Hepatocyte (in vitro differentiated cells): ENCODE measurements around the gene SENP1. TPM values are rescaled to one million over a fixed set of nuclear protein-coding genes. Genes with fewer than 3 reads are reported as not detected.
A peak's percentile ranks its signal among the peaks of the same experiment; 100 is the strongest.

Source experiments
- DNase-seq: peaks from one replicate; pipeline ENCODE4 v3.0.0-alpha.2; 2016; ENCODE audit warnings: low spot score
- H2AFZ ChIP-seq: fragments of 200-600 bp; sonication (generic); 2 replicates; pipeline ENCODE4 v1.6.0; 2016; ENCODE audit warnings: antibody characterized with exemption, mild to moderate bottlenecking
- H3K27ac ChIP-seq: fragments of 200-600 bp; sonication (generic); 2 replicates; pipeline ENCODE4 v1.5.1; 2016; ENCODE audit warnings: mild to moderate bottlenecking
- H3K27me3 ChIP-seq: fragments of 200-600 bp; sonication (generic); 2 replicates; pipeline ENCODE4 v1.6.1; 2016
- H3K36me3 ChIP-seq: fragments of 200-600 bp; sonication (generic); replicated peaks from 2 replicates; pipeline ENCODE4 v1.5.1; 2016; ENCODE audit warnings: low read depth; ENCODE audit not compliant: insufficient read depth
- H3K4me1 ChIP-seq: fragments of 200-600 bp; sonication (generic); 2 replicates; pipeline ENCODE4 v1.5.1; 2016; ENCODE audit warnings: mild to moderate bottlenecking, moderate library complexity; ENCODE audit not compliant: insufficient read depth
- H3K4me2 ChIP-seq: fragments of 200-600 bp; sonication (generic); 2 replicates; pipeline ENCODE4 v1.6.0; 2016
- H3K4me3 ChIP-seq: fragments of 200-600 bp; sonication (generic); 2 replicates; pipeline ENCODE4 v1.5.1; 2016; ENCODE audit warnings: mild to moderate bottlenecking
- H3K79me2 ChIP-seq: fragments of 200-600 bp; sonication (generic); 2 replicates; pipeline ENCODE4 v1.6.0; 2017; ENCODE audit warnings: mild to moderate bottlenecking
- H3K9me2 ChIP-seq: fragments of 200-600 bp; sonication (generic); replicated peaks from 2 replicates; pipeline ENCODE4 v1.6.0; 2017; ENCODE audit warnings: mild to moderate bottlenecking; ENCODE audit not compliant: insufficient read depth
- H3K9me3 ChIP-seq: fragments of 200-600 bp; sonication (generic); 2 replicates; pipeline ENCODE4 v1.5.1; 2016; ENCODE audit warnings: low read depth, mild to moderate bottlenecking
- H4K20me1 ChIP-seq: fragments of 200-600 bp; sonication (generic); 2 replicates; pipeline ENCODE4 v1.6.0; 2016; ENCODE audit warnings: mild to moderate bottlenecking; ENCODE audit not compliant: insufficient read depth, poor library complexity, severe bottlenecking
- CTCF ChIP-seq: fragments of 200-600 bp; sonication (generic); IDR thresholded peaks from 2 replicates; pipeline ENCODE4 v1.5.1; 2016; ENCODE audit warnings: antibody characterized with exemption, mild to moderate bottlenecking; ENCODE audit not compliant: poor library complexity
- EZH2 ChIP-seq: fragments of 200-600 bp; sonication (generic); IDR thresholded peaks from 2 replicates; pipeline ENCODE4 v1.6.1; 2016; ENCODE audit warnings: antibody characterized with exemption, mild to moderate bottlenecking, borderline replicate concordance
- EZH2phosphoT487 ChIP-seq: fragments of 200-600 bp; sonication (generic); IDR thresholded peaks from one replicate; pipeline ENCODE4 v1.6.1; 2018; ENCODE audit warnings: antibody characterized with exemption, mild to moderate bottlenecking, low read depth, moderate library complexity; ENCODE audit not compliant: unreplicated experiment, severe bottlenecking
- WGBS: methylation state at CpG from one replicate; pipeline ENCODE4 v1.1.6; 2016; ENCODE audit warnings: low lambda C conversion rate; ENCODE audit errors: missing lambda C conversion rate; 5-methylcytosine and 5-hydroxymethylcytosine counted together
- polyA plus RNA-seq: library from polyadenylated mRNA; unstranded; fragments of >200 nt; fragmentation: Nextera tagmentation; extraction: Ambion mirVana; gene quantifications from 2 replicates; pipeline ENCODE4 v1.2.1, GENCODE V29; 2016
- total RNA-seq: library from RNA; depleted of rRNA; stranded (reverse); fragments of >200 nt; gene quantifications from 2 replicates; pipeline ENCODE4 v1.2.3, GENCODE V29; 2014

SENP1 gene
- total and polyA plus RNA-seq, 2 experiments from 2014 or later: 3.9 to 16.9 TPM

DNA sequence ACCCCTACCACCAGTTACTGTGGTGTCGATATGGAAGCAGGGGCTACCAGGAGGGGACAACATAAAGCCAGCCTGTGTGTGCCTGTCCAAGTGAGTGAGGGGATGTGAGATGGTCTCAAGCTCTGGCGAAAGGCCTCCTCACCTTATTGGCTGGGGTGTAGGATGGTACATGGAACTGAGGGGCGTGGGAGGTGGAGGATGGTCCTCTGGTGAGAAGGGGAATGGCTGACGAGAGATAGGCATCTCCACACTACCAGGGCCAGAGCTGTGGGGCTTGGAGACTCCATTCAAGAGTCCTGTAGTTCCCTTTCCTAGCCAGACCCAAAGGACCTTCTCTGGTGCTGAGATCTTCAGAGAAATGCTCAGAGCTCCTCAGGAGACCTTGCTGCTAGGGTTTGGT, 69.1 kb downstream of the SENP1 start:
- H2AFZ ChIP-seq: no peak overlapping the region
- H3K9me2 ChIP-seq: no peaks in the 10 kb centered on the region
- no peak for DNase-seq
- TF ChIP-seq CTCF: no peak
- TF ChIP-seq EZH2: no peak
- TF ChIP-seq EZH2phosphoT487: no peak
- WGBS: 94% methylated on average over 4 of the region's 4 CpGs
- H3K27ac ChIP-seq: peak overlapping the region; percentile 56
- H4K20me1 ChIP-seq: no peaks in the 10 kb centered on the region
- H3K79me2 ChIP-seq: no peaks in the 10 kb centered on the region
- no peaks in the 10 kb centered on the region for H3K9me3 ChIP-seq
- peaks cover 17% of the 10 kb centered on the region for H3K4me1 ChIP-seq
- no peaks in the 10 kb centered on the region for H3K36me3 ChIP-seq
- no peak overlapping the region for H3K4me3 ChIP-seq
- no peak overlapping the region for H3K4me2 ChIP-seq
- no peaks in the 10 kb centered on the region for H3K27me3 ChIP-seq

DNA sequence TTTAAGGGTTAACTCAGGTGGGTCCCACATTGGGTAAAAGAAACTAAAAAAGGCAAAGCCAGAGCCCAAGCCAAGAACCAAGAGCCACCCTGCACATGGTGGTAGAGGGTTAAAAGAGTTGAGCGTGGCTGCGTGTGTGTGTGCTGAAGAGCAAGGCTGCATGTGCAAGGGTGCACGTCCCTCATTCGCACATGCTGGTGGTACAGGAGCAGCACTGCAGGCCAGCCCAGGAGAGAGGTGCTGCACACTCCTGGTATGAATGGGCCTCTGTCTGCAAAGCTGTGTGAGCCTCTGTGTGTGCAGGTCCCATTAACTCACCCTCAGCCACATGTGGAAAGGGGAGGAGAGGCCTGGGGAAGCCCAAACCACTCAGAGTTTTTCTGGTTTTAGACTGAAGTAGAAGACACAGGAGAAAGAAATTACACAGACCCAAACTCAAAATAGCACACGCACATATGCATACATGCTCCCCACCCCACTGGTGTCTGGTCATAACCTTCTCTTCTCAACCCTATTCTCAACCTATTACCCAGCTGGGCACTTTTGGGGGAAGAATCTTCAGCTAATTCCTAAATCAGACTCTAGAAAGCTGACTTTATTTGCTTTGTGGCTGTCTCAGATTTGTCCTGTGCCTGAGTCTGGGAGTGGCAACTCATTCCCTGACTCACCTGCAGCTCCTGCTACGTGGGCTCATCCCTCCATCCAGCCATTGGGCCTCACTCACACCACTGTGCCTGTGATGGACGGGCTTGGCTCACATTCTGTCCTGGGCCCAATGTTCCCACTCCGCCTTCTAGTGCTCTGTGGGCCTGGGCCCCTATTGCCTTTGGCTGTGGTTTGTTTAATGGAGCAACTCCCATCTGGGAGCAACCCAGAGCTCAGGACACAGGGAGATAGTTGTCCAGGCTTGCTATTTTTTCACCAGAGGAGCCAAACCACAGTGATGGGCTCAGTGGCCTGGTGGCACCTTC, 70.8 kb downstream of the SENP1 start:
- Histone ChIP-seq H3K4me2 (no peak overlapping the region), H3K27me3 (no peaks in the 10 kb centered on the region), H2AFZ (no peak overlapping the region), H3K9me2 (no peaks in the 10 kb centered on the region), H3K9me3 (no peaks in the 10 kb centered on the region), H4K20me1 (no peaks in the 10 kb centered on the region), H3K27ac (no peak overlapping the region), H3K4me3 (no peak overlapping the region), H3K4me1 (peaks cover 19% of the 10 kb centered on the region), H3K79me2 (no peaks in the 10 kb centered on the region), H3K36me3 (no peaks in the 10 kb centered on the region)
- DNase-seq: no peak
- TF ChIP-seq EZH2 (no peak), CTCF (no peak), EZH2phosphoT487 (no peak)
- WGBS: 91% methylated on average over 8 of the region's 8 CpGs

GRCh38 chr12:48033451-48033850, 72.4 kb downstream of the SENP1 start:
- H3K9me3 ChIP-seq: no peaks in the 10 kb centered on the region
- TF ChIP-seq EZH2 (no peak), CTCF (no peak), EZH2phosphoT487 (no peak)
- H3K27ac ChIP-seq: no peak overlapping the region
- peaks cover 35% of the 10 kb centered on the region for H3K4me1 ChIP-seq
- no peak overlapping the region for H2AFZ ChIP-seq
- no peaks in the 10 kb centered on the region for H3K36me3 ChIP-seq
- no peak overlapping the region for H3K4me3 ChIP-seq
- no peaks in the 10 kb centered on the region for H4K20me1 ChIP-seq
- 100% methylated on average over 1 of the region's 1 CpG for whole genome bisulfite sequencing
- DNase-seq: no peak
- H3K9me2 ChIP-seq: no peaks in the 10 kb centered on the region
- no peaks in the 10 kb centered on the region for H3K27me3 ChIP-seq
- no peak overlapping the region for H3K4me2 ChIP-seq
- no peaks in the 10 kb centered on the region for H3K79me2 ChIP-seq
